ENCODE measurements around the gene GALNT16. TPM values are rescaled to one million over a fixed set of nuclear protein-coding genes. Genes with fewer than 3 reads are reported as not detected.
A peak's percentile ranks its signal among the peaks of the same experiment; 100 is the strongest.

GALNT16 gene
- total RNA-seq, 1 donor from 2014 or later = 3.1 TPM

GRCh38 chr14:69358966-69359365, 99.0 kb downstream of the GALNT16 start:
- no peak overlapping the region for H3K4me3 Mint-ChIP-seq (ENCODE audit: unreplicated experiment)
- no peak for DNase-seq (ENCODE audit: extremely low spot score, unreplicated experiment)
- no peaks in the 10 kb centered on the region for H3K9me3 Mint-ChIP-seq (ENCODE audit: unreplicated experiment)
- H3K27me3 Mint-ChIP-seq (ENCODE audit: unreplicated experiment) = peaks cover 6% of the 10 kb centered on the region
- peaks cover 10% of the 10 kb centered on the region for H3K4me1 Mint-ChIP-seq (ENCODE audit: unreplicated experiment)
- no peak for TF ChIP-seq CTCF (IDR thresholded peaks at IDR 0.05)
- H3K27ac Mint-ChIP-seq (ENCODE audit: unreplicated experiment) = no peak overlapping the region
- peaks cover 4% of the 10 kb centered on the region for H3K36me3 Mint-ChIP-seq (ENCODE audit: unreplicated experiment)

GRCh38 chr14:69360438-69361108, 100.6 kb downstream of the GALNT16 start:
- no peak for DNase-seq (ENCODE audit: extremely low spot score, unreplicated experiment)
- H3K27me3 Mint-ChIP-seq (ENCODE audit: unreplicated experiment) = peaks cover 6% of the 10 kb centered on the region
- H3K36me3 Mint-ChIP-seq (ENCODE audit: unreplicated experiment) = peaks cover 4% of the 10 kb centered on the region
- H3K4me3 Mint-ChIP-seq (ENCODE audit: unreplicated experiment) = no peak overlapping the region
- no peak for TF ChIP-seq CTCF (IDR thresholded peaks at IDR 0.05)
- H3K9me3 Mint-ChIP-seq (ENCODE audit: unreplicated experiment) = no peaks in the 10 kb centered on the region
- peaks cover 6% of the 10 kb centered on the region for H3K4me1 Mint-ChIP-seq (ENCODE audit: unreplicated experiment)
- H3K27ac Mint-ChIP-seq (ENCODE audit: unreplicated experiment) = no peak overlapping the region

GRCh38 chr14:69363055-69363454, 103.1 kb downstream of the GALNT16 start:
- peak; percentile 57 for TF ChIP-seq CTCF (IDR thresholded peaks at IDR 0.05)
- Mint-ChIP-seq H3K36me3 (ENCODE audit: unreplicated experiment) (peaks cover 4% of the 10 kb centered on the region), H3K4me1 (ENCODE audit: unreplicated experiment) (no peaks in the 10 kb centered on the region), H3K27me3 (ENCODE audit: unreplicated experiment) (peaks cover 6% of the 10 kb centered on the region), H3K4me3 (ENCODE audit: unreplicated experiment) (no peak overlapping the region), H3K9me3 (ENCODE audit: unreplicated experiment) (no peaks in the 10 kb centered on the region), H3K27ac (ENCODE audit: unreplicated experiment) (no peak overlapping the region)
- DNase-seq (ENCODE audit: extremely low spot score, unreplicated experiment) = no peak

GRCh38 chr14:69363964-69364363, 104.0 kb downstream of the GALNT16 start:
- no peaks in the 10 kb centered on the region for H3K9me3 Mint-ChIP-seq (ENCODE audit: unreplicated experiment)
- no peak for TF ChIP-seq CTCF (IDR thresholded peaks at IDR 0.05)
- no peak overlapping the region for H3K27ac Mint-ChIP-seq (ENCODE audit: unreplicated experiment)
- no peak overlapping the region for H3K4me3 Mint-ChIP-seq (ENCODE audit: unreplicated experiment)
- peaks cover 2% of the 10 kb centered on the region for H3K27me3 Mint-ChIP-seq (ENCODE audit: unreplicated experiment)
- DNase-seq (ENCODE audit: extremely low spot score, unreplicated experiment) = no peak
- H3K36me3 Mint-ChIP-seq (ENCODE audit: unreplicated experiment) = peaks cover 1% of the 10 kb centered on the region
- no peaks in the 10 kb centered on the region for H3K4me1 Mint-ChIP-seq (ENCODE audit: unreplicated experiment)

GRCh38 chr14:69364378-69364777, 104.4 kb downstream of the GALNT16 start:
- Mint-ChIP-seq H3K27me3 (ENCODE audit: unreplicated experiment) (no peaks in the 10 kb centered on the region), H3K27ac (ENCODE audit: unreplicated experiment) (no peak overlapping the region), H3K4me1 (ENCODE audit: unreplicated experiment) (no peaks in the 10 kb centered on the region), H3K4me3 (ENCODE audit: unreplicated experiment) (no peak overlapping the region), H3K36me3 (ENCODE audit: unreplicated experiment) (no peaks in the 10 kb centered on the region), H3K9me3 (ENCODE audit: unreplicated experiment) (no peaks in the 10 kb centered on the region)
- no peak for TF ChIP-seq CTCF (IDR thresholded peaks at IDR 0.05)
- no peak for DNase-seq (ENCODE audit: extremely low spot score, unreplicated experiment)

All from osteocyte (in vitro differentiated cells).